OCI-M2 (cell line): ENCODE measurements around the gene GFAP.

Source experiments
- DNase-seq: peaks from one replicate; lab custom pipeline; 2025; ENCODE audit not compliant: unreplicated experiment; lab: John Stamatoyannopoulos, UW

Gene GFAP

GRCh38 chr17:44903012-44903685 lies 12.2 kb downstream of the GFAP start:
- no peak for DNase-seq

DNA sequence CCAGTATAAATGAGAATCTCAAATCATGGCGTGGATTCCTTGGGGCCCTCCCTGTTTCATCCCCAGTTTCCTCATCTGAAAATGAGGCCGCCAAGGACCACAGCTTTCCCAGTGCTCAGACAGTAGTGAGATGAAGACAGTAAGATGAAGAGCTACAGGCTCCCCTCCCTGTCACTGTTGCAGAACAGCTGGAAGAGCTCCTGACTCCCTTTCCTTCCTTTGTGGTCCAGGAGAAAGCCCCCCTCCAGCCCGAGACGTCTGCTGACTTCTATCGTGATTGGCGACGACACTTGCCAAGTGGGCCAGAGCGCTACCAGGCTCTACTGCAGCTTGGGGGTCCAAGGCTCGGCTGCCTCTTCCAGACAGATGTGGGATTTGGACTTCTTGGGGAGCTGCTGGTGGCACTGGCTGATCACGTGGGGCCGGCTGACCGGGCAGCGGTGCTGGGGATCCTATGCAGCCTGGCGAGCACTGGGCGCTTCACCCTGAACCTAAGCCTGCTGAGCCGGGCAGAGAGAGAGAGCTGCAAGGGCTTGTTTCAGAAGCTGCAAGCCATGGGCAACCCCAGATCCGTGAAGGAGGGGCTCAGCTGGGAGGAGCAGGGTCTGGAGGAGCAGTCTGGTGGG lies 13.1 kb downstream of the GFAP start:
- no peak for DNase-seq

DNA sequence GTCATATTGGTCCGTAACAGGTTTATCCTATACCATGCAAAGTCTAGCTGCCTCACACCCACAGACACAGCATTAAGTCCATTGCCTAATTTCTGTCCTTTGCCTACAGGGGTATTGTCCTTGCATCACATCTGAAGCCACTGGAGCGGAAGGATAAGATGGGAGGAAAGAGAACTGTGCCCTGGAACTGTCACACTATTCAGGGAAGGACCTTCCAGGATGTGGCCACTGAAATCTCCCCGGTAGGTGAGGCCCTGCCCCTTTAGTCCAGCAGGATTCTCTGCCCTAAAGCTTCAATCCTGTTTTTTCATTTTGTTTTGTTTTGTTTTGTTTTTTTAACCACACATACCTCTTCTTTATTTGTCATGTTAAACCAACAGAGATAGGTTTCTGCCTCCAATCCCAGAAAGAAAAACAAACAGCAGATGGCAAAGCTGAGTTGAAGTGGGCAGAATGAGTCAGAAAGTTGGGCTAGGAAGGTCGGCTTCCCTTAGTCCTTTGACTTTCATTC lies 13.8 kb downstream of the GFAP start:
- no peak for DNase-seq

- no peak for DNase-seq
Observed at GRCh38 chr17:44900894-44901293, 14.4 kb downstream of the GFAP start.

DNA sequence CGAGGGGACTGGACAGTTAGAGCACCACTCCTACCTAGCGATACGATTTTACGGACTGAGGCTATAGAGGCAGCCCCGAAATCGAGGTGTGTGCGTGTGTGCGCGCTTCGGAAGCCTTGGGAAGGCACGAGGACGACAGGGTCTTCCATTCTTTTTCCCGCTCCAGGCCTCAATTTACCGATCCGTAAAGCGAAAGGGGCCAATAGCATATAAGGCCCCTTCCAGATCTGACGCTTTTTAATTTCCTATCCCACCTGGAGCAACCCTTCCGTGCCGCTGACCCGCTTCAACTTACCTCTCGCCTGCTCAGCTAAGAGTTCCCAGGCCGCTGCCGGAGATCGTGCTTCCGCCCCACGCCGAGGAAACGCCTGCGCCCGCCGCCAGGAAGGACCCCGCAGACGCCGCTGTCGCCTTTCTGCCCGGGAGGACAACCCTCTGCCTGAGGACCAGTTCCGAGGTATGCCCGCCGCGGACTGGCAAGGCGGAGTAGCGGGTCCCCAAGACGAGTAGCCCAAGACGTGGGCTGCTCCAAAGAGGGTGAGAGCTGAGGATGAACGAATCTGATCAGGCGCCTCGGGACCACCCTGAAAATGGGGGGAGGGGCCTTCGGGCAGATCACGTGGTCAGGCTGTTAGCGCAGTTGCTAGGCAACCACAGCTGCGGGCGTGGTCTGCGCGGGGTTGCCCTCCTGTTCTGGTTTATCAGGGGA lies 16.1 kb downstream of the GFAP start, which contains the start of gene EFTUD2:
Gene EFTUD2 (minus strand): TSS at position 372 of the 709 bp plus-strand sequence. CDS start 4,924 bp downstream, outside the sequence.
- peak; percentile 54 for DNase-seq

GRCh38 chr17:44898768-44899073 lies 16.6 kb downstream of the GFAP start:
- DNase-seq = no peak

GRCh38 chr17:44894642-44895041 lies 20.7 kb downstream of the GFAP start:
- DNase-seq = no peak

DNA sequence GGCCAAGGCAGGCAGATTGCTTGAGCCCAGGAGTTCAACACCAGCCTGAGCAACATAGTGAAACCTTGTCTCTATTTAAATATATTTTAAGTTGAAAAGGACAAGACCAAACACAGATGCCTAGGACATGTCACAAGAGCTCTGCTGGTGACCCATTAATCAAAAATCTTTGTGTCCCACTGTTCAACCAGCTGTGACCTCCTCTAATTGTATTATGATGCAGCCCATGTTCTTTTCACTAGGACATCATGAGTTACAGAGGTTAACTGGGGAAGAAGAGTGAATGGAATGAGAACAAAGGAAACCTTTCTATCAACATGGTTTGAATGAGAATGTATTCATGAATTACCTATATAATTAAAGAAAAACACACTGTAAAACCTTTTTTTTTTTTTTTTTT lies 23.1 kb downstream of the GFAP start:
- no peak for DNase-seq

DNA sequence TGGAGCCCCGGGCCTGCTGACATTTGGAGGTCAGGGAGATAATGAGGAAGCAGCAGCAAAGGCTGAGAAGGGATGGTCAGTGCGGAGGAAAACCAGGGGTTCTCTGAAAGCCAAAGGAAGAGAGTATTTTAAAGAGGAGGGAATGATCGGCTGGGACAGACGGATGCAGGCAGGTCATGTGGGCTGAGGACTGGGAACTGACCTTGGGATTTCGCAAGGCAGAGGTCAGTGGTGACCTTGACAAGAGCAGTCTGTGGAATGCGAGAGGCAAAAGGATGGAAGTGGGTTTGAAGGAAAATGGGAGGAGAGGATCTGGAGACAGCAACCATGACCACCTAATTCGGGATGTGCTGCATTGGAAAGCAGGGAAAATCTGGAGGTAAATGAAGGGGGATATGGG lies 26.3 kb downstream of the GFAP start:
- DNase-seq = no peak

DNA sequence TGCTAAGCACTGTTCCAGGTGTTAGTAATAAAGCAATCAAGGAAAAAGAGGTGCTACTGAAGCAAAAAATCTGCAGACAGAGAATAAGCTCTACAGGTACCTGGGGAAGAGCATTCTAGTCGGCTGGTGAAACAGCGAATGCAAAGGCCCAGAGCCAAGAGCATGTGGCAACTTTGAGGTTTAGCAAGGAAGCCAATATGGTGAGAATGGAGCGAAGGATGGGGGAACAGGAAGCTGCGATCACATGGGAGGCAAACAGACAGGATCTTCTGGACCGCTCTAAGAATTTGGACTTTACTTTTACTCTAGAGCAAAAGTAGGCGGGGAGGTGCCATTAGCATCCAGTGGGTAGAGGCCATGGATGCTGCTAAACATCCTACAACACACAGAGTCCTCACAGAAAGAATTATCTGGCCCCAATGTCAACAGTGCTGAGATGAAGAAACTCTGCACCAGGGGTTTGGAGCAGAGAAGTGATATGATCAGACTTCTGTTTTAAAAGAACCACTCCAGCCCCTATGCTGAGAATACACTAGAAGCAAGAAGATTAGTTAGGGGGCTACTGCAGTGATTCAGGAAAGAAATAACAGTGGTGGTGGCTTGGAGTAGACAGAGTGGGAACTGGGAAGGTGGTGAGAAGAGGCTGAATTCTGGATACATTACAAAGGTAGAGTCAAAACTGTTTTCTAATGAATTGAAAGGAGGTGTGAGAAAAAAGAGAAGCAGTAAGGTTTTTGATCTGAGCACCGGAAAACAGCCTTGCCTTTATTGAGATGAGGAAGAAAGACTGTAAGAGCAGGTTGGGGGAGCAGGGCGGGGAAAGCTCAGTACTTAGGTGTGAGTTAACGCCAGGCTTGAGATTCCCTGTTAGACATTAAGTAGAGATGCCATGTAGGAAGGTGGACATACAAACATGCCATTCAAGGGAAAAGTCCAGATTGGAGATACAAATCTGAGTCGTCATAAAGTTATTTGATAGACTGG lies 27.0 kb downstream of the GFAP start:
- no peak for DNase-seq

DNA sequence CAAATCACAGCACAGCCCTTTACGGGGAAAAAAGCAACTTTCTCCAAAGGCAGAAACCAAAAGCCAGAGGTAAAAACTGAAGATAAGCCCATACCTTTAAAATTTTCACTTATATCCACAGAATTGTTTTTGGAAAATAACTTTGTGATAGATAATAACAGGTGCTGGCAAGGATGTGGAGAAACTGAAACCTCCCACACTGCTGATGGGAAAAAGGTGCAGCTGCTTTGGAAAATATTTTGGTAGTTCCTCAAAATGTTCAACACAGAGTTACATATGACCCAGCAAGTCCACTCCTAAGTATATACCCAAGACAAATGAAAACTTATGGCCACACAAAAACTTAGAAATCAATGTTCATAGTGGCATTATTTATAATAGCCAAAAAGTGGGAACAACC lies 28.3 kb downstream of the GFAP start:
- no peak for DNase-seq

DNA sequence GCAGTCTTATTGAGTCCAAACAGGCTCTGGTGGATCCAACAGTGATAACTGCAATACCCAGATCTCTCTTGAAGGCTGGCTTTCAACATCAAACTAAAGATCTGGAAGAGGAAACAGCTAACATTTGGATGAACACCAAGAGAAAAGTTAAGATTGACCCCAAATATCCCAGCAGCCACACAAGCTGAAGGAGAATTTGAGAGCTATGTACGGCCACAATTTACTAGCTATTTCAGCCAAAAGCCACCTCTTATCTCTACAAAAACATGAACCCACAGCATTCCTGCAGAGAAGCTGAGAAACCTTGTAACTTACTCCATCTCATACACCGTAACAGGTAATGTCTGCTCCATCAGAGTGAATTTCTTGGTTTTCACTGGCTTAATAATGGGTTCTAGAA lies 30.4 kb downstream of the GFAP start:
- DNase-seq = no peak

DNA sequence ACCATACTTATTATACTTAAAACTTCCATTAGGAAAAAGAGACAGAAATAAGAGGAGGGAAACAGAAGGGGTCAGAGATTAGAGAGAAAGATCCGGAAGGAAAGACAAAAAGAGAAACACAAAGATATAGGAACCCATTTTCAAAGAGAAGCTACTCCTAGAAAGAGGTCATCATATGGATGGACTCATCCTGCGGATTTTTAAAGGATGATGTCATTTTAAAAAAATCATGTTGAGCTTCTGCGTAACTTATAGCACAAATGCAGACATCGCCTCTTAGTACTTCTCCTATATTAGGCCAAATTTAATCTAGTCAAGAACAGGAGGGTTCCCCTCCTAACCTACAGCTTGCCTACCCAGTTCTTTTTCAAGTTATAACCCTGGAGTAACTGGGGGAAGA lies 34.2 kb downstream of the GFAP start:
- DNase-seq = no peak

DNA sequence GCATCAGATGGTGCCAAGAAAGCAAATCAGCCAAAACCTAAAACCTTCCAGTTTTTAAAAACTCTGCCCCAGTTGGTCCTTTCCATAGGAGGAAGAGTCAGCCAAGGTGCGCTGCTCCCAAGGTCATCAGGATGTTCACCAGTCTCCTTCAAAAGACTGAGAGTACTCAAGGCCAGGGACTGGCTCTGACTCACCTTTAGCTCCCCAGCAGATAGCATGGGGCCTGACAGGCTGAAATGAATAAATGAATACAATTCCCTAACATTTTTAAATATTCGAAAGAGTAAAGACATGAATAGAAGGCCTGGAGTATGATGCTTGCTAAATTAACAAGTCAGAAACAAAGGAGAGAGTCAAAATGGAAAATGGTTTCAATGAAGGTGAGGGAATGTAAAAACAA lies 35.2 kb downstream of the GFAP start:
- DNase-seq = no peak

- no peak for DNase-seq
Observed at GRCh38 chr17:44879376-44879775, 35.9 kb downstream of the GFAP start.

DNA sequence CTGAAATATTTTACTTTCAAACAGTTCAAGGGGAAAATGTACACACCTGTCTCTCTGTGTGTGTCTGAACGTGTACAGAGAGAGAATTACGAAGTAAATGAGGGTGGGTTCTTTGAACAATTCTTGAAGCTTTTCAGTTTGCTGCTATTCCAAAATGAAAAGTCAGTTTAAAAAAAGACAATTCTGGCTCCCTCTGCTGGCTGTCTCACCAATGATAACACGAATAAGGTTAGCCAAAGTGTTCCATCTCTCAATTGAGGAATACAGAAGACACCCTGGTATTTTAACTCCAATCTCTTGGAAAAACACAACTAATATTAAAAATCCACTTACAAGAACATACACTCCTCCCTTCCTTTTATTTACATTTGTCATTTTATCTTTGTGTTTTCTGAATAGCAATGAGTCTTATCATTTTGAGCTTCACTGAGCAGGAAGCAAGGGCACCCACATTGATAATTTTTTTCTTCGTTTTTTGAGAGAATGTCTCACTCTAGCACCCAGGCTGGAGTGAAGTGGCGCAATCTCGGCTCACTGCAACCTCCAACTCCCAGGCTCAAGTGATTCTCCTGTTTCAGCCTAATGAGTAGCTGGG lies 36.6 kb downstream of the GFAP start:
- no peak for DNase-seq

- no peak for DNase-seq
Observed at GRCh38 chr17:44877121-44877520, 38.2 kb downstream of the GFAP start.

DNA sequence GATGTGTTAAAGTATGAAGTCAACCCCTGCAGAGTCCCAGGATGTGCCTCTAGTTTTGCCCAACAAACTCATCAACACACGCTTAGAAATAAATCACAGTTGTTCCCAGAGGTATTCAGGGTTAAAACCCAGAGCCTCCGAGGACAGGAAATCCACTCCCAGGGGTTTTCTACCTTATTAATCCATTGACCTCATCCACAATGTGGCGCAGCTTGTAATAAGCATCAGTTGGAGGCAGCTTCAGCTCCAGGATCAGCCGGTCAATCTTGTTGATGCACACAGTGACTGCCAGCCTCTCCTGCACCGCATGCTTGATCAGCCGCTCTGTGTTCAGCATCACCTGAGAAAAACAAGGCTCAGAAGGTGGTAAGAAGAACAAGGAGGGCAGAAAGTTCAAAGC lies 39.5 kb downstream of the GFAP start:
- DNase-seq = no peak

DNA sequence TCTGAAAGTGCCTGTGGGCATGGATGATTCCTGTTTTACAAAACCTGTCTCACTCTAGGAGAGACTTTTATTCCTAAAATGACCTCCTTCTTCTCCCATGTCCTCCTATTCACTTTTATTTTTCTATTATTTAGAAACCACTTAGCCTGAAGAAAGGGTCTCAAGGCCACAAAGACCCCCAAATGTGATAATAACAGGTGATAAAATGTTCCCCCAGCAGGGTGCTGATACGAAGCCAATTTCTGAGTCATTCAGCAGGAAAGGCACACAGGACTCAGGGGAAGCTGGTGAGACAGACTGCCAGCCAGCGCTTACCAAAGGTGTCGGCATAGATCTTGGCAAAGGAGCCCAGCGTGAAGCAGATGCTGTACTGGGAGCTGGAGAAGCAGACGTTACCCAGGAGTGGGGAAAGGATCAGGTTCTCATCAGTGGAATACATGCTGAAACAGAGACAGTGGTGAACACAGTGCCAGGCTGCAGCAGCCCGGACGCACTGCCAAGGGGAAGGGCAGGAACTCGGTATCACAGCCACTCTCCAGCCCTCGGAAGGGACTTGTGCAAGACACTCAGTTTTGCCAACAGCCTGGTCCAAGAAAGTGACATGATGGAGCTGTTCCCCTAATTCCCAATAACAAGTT lies 43.0 kb downstream of the GFAP start:
- DNase-seq = no peak

GRCh38 chr17:44871556-44871955 lies 43.7 kb downstream of the GFAP start:
- no peak for DNase-seq
